ENCODE results near the gene NRG4. TPM values are rescaled to one million over a fixed set of nuclear protein-coding genes. Genes with fewer than 3 reads are reported as not detected.

NRG4 gene
- total and polyA plus RNA-seq, 9 of the 15 experiments (the other 6 are each of a cell fraction or from before 2014, with no cell fraction given): 0.33 to 2.5 (median 0.76) TPM

DNA sequence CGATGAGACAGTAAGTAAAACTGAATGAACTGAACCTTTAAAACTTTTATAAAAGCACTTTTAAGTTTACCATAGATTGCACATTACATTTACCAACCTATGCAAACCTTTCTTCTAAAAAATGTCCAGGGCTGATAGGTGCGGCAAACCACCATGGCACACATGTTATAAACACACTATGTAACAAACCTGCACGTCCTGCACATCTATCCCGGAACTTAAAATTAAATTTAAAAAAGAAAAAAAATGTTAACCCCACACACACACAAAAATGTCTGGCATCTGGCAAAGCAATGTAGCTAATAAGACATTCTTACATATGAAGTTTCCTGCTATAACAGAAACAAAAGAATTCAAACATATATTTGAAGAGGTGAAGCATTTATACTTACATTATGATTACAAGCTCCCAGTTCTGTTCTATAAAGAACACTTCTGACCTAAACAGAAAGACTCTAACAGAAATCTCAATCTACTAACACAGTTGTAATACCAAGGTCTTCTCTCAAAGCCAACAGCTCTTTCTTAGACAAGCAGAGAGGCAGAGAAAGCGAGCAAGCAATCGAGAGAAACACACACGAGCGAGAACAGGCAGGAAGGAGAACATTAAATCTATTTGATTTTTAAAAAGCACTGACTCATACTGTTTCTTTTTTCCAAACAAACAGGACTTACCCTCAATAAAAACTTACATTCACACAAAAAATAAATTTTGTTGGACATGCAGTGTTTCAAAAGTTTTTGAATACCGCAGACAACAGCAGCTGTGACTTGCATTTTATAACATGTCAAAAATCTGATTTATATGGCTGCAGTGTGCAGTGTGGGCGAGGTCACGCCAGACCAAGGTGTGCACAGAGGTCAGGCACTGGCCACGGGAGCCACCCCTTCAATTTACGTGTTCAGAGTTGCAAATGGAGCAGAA lies at the start of gene NRG4 (continued):
- TF ChIP-seq NR2C2 (CRISPR knock-in tag; IDR thresholded peaks at IDR 0.05): no peak
- peak; percentile 84 for TF ChIP-seq NR2C2 (tag; IDR thresholded peaks at IDR 0.05)
- peak; percentile 90 for TF ChIP-seq NFE2 (IDR thresholded peaks at IDR 0.05; ENCODE audit: low read depth)
- no peak for TF ChIP-seq MBD2 (IDR thresholded peaks at IDR 0.05; ENCODE audit: borderline replicate concordance, low read depth)
- TF ChIP-seq MYC (IDR thresholded peaks at IDR 0.05; ENCODE audit: low read depth, low read length): no peak
- TF ChIP-seq MYC (CRISPR knock-in tag; IDR thresholded peaks at IDR 0.05; ENCODE audit: borderline replicate concordance, low read depth): no peak
- TF ChIP-seq, protein P1, sequence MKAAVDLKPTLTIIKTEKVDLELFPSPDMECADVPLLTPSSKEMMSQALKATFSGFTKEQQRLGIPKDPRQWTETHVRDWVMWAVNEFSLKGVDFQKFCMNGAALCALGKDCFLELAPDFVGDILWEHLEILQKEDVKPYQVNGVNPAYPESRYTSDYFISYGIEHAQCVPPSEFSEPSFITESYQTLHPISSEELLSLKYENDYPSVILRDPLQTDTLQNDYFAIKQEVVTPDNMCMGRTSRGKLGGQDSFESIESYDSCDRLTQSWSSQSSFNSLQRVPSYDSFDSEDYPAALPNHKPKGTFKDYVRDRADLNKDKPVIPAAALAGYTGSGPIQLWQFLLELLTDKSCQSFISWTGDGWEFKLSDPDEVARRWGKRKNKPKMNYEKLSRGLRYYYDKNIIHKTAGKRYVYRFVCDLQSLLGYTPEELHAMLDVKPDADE (conservative IDR thresholded peaks at IDR 0.05; ENCODE audit: control insufficient read depth, low read depth, low read length): no peak
- TF ChIP-seq, protein P2, sequence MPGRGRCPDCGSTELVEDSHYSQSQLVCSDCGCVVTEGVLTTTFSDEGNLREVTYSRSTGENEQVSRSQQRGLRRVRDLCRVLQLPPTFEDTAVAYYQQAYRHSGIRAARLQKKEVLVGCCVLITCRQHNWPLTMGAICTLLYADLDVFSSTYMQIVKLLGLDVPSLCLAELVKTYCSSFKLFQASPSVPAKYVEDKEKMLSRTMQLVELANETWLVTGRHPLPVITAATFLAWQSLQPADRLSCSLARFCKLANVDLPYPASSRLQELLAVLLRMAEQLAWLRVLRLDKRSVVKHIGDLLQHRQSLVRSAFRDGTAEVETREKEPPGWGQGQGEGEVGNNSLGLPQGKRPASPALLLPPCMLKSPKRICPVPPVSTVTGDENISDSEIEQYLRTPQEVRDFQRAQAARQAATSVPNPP (IDR thresholded peaks at IDR 0.05; ENCODE audit: borderline replicate concordance, insufficient read depth, insufficient read length): no peak
- TF ChIP-seq RBM14 (IDR thresholded peaks at IDR 0.05; ENCODE audit: borderline replicate concordance, insufficient read depth, low read depth, low read length): no peak
- TF ChIP-seq ZNF586 (CRISPR knock-in tag; conservative IDR thresholded peaks at IDR 0.05): no peak
- TF ChIP-seq HDAC1 (IDR thresholded peaks at IDR 0.05): no peak; a peak in 1 of 4 replicates
- no peak for TF ChIP-seq ZNF197 (CRISPR knock-in tag; IDR thresholded peaks at IDR 0.05; ENCODE audit: low read depth)
- TF ChIP-seq, protein P3, sequence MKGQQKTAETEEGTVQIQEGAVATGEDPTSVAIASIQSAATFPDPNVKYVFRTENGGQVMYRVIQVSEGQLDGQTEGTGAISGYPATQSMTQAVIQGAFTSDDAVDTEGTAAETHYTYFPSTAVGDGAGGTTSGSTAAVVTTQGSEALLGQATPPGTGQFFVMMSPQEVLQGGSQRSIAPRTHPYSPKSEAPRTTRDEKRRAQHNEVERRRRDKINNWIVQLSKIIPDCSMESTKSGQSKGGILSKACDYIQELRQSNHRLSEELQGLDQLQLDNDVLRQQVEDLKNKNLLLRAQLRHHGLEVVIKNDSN (CRISPR knock-in tag; IDR thresholded peaks at IDR 0.05): no peak
- peak in 1 of 2 experiments; percentile 51; a peak in 2 of 4 replicates for TF ChIP-seq MAZ (CRISPR knock-in tag; conservative IDR thresholded peaks at IDR 0.05 in 1 of 2, IDR thresholded peaks at IDR 0.05 in 1 of 2)
- TF ChIP-seq, protein P4, sequence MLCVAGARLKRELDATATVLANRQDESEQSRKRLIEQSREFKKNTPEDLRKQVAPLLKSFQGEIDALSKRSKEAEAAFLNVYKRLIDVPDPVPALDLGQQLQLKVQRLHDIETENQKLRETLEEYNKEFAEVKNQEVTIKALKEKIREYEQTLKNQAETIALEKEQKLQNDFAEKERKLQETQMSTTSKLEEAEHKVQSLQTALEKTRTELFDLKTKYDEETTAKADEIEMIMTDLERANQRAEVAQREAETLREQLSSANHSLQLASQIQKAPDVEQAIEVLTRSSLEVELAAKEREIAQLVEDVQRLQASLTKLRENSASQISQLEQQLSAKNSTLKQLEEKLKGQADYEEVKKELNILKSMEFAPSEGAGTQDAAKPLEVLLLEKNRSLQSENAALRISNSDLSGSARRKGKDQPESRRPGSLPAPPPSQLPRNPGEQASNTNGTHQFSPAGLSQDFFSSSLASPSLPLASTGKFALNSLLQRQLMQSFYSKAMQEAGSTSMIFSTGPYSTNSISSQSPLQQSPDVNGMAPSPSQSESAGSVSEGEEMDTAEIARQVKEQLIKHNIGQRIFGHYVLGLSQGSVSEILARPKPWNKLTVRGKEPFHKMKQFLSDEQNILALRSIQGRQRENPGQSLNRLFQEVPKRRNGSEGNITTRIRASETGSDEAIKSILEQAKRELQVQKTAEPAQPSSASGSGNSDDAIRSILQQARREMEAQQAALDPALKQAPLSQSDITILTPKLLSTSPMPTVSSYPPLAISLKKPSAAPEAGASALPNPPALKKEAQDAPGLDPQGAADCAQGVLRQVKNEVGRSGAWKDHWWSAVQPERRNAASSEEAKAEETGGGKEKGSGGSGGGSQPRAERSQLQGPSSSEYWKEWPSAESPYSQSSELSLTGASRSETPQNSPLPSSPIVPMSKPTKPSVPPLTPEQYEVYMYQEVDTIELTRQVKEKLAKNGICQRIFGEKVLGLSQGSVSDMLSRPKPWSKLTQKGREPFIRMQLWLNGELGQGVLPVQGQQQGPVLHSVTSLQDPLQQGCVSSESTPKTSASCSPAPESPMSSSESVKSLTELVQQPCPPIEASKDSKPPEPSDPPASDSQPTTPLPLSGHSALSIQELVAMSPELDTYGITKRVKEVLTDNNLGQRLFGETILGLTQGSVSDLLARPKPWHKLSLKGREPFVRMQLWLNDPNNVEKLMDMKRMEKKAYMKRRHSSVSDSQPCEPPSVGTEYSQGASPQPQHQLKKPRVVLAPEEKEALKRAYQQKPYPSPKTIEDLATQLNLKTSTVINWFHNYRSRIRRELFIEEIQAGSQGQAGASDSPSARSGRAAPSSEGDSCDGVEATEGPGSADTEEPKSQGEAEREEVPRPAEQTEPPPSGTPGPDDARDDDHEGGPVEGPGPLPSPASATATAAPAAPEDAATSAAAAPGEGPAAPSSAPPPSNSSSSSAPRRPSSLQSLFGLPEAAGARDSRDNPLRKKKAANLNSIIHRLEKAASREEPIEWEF (CRISPR knock-in tag; IDR thresholded peaks at IDR 0.05): no peak
